Right atrium auricular region (tissue), 2 donors: ENCODE data around the gene BCL2L11. TPM values are rescaled to one million over a fixed set of nuclear protein-coding genes. Genes with fewer than 3 reads are reported as not detected.

Experiments used
- DNase-seq: peaks from one replicate; pipeline ENCODE4 v3.0.0-alpha.2; 2019; ENCODE audit warnings: low spot score
- H3K27ac ChIP-seq, 2 donors: fragments of 200-600 bp; sonication (generic); 1 replicate in 1 of 2; 2 replicates in 1 of 2; pipeline ENCODE4 v1.5.1; 2016 to 2019
- H3K27me3 ChIP-seq, 2 donors: fragments of 200-600 bp; sonication (generic); one replicate each; pipeline versions ENCODE4 v1.5.1 to v1.6.0; 2017 to 2019
- H3K36me3 ChIP-seq: fragments of 200-600 bp; sonication (generic); one replicate; pipeline ENCODE4 v1.5.1; 2016
- H3K4me1 ChIP-seq, 2 donors: fragments of 200-600 bp; sonication (generic); one replicate each; pipeline versions ENCODE4 v1.5.1 to v1.6.0; 2017 to 2019
- H3K4me3 ChIP-seq, 2 donors: fragments of 200-600 bp; sonication (generic); 1 replicate in 1 of 2; 2 replicates in 1 of 2; pipeline ENCODE4 v1.5.1; 2017 to 2019; ENCODE audit warnings: mild to moderate bottlenecking in 1 of 2, moderate library complexity in 1 of 2
- H3K9me3 ChIP-seq, 2 donors: fragments of 200-600 bp; sonication (generic); one replicate each; pipeline ENCODE4 v1.5.1; 2019
- CTCF ChIP-seq, 2 donors: fragments of 200-600 bp; sonication (generic); IDR thresholded peaks; one replicate each; pipeline ENCODE4 v1.5.1; 2019; ENCODE audit warnings: antibody characterized with exemption in 2 of 2
- total RNA-seq, 2 donors: library from RNA; depleted of rRNA; stranded (reverse); fragments of >200 nt; gene quantifications; one replicate each; pipeline ENCODE4 v1.1.0, GENCODE V29; 2016

Gene BCL2L11
- total RNA-seq, 2 donors from 2014 or later: 9.2 to 14.0 TPM

GRCh38 chr2:111167076-111167862 lies 46.6 kb downstream of the BCL2L11 start:
- Histone ChIP-seq H3K9me3 (no peaks in the 10 kb centered on the region), H3K27me3 (no peaks in the 10 kb centered on the region), H3K36me3 (peaks cover 4% of the 10 kb centered on the region), H3K4me3 (no peak overlapping the region), H3K4me1 (peaks cover 0 to 7% of the 10 kb centered on the region in 2 donors), H3K27ac (no peak overlapping the region)
- no peak for DNase-seq
- no peak for TF ChIP-seq CTCF (IDR thresholded peaks at IDR 0.05)

GRCh38 chr2:111167863-111168162 lies 47.1 kb downstream of the BCL2L11 start:
- H3K27ac ChIP-seq: no peak overlapping the region
- H3K27me3 ChIP-seq: no peaks in the 10 kb centered on the region
- no peak for TF ChIP-seq CTCF (IDR thresholded peaks at IDR 0.05)
- peaks cover 4% of the 10 kb centered on the region for H3K36me3 ChIP-seq
- no peak for DNase-seq
- H3K4me1 ChIP-seq: peaks cover 0 to 2% of the 10 kb centered on the region in 2 donors
- H3K4me3 ChIP-seq: no peak overlapping the region
- no peaks in the 10 kb centered on the region for H3K9me3 ChIP-seq

- no peaks in the 10 kb centered on the region for H3K27me3 ChIP-seq
- H3K36me3 ChIP-seq: peaks cover 4% of the 10 kb centered on the region
- H3K4me1 ChIP-seq: no peaks in the 10 kb centered on the region
- H3K4me3 ChIP-seq: no peak overlapping the region
- no peak overlapping the region for H3K27ac ChIP-seq
- TF ChIP-seq CTCF (IDR thresholded peaks at IDR 0.05): no peak
- H3K9me3 ChIP-seq: no peaks in the 10 kb centered on the region
- DNase-seq: no peak
Observed at GRCh38 chr2:111168528-111169239, 48.0 kb downstream of the BCL2L11 start.

- Histone ChIP-seq H3K4me1 (no peaks in the 10 kb centered on the region), H3K9me3 (no peaks in the 10 kb centered on the region), H3K27me3 (no peaks in the 10 kb centered on the region), H3K36me3 (peaks cover 4% of the 10 kb centered on the region), H3K4me3 (no peak overlapping the region), H3K27ac (no peak overlapping the region)
- TF ChIP-seq CTCF (IDR thresholded peaks at IDR 0.05): no peak
- DNase-seq: no peak
Observed at GRCh38 chr2:111169268-111169667, 48.6 kb downstream of the BCL2L11 start.

GRCh38 chr2:111169924-111170323 lies 49.2 kb downstream of the BCL2L11 start:
- TF ChIP-seq CTCF (IDR thresholded peaks at IDR 0.05): no peak
- Histone ChIP-seq H3K27ac (no peak overlapping the region), H3K4me3 (no peak overlapping the region), H3K36me3 (peaks cover 4% of the 10 kb centered on the region), H3K27me3 (no peaks in the 10 kb centered on the region), H3K4me1 (no peaks in the 10 kb centered on the region), H3K9me3 (no peaks in the 10 kb centered on the region)
- no peak for DNase-seq
